ENCODE measurements around the gene ATP1B2.

- TF ChIP-seq, protein P1, sequence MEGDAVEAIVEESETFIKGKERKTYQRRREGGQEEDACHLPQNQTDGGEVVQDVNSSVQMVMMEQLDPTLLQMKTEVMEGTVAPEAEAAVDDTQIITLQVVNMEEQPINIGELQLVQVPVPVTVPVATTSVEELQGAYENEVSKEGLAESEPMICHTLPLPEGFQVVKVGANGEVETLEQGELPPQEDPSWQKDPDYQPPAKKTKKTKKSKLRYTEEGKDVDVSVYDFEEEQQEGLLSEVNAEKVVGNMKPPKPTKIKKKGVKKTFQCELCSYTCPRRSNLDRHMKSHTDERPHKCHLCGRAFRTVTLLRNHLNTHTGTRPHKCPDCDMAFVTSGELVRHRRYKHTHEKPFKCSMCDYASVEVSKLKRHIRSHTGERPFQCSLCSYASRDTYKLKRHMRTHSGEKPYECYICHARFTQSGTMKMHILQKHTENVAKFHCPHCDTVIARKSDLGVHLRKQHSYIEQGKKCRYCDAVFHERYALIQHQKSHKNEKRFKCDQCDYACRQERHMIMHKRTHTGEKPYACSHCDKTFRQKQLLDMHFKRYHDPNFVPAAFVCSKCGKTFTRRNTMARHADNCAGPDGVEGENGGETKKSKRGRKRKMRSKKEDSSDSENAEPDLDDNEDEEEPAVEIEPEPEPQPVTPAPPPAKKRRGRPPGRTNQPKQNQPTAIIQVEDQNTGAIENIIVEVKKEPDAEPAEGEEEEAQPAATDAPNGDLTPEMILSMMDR (conservative IDR thresholded peaks at IDR 0.05 in 1 of 2, IDR thresholded peaks at IDR 0.05 in 1 of 2; ENCODE audit: extremely low read depth in 1 of 2, insufficient read depth in 1 of 2, low read depth in 1 of 2, low read length in 2 of 2): no peak
- TF ChIP-seq EZH2 (IDR thresholded peaks at IDR 0.05; ENCODE audit: borderline replicate concordance, low read length): no peak
Measured at GRCh38 chr17:7700510-7700909, 49.8 kb downstream of the ATP1B2 start.
